HG02642 (cell line): ENCODE measurements around the gene TBCCD1.

Experiments
- ATAC-seq: cut with Tn5 transposase; IDR thresholded peaks from one replicate; pipeline ENCODE4 v1.9.1; 2021; ENCODE audit warnings: mild to moderate bottlenecking; ENCODE audit not compliant: unreplicated experiment, poor library complexity

The TBCCD1 gene

GRCh38 chr3:186523434-186523833, 43.7 kb downstream of the TBCCD1 start:
- no peak for ATAC-seq

GRCh38 chr3:186523022-186523421, 44.1 kb downstream of the TBCCD1 start:
- ATAC-seq = no peak

DNA sequence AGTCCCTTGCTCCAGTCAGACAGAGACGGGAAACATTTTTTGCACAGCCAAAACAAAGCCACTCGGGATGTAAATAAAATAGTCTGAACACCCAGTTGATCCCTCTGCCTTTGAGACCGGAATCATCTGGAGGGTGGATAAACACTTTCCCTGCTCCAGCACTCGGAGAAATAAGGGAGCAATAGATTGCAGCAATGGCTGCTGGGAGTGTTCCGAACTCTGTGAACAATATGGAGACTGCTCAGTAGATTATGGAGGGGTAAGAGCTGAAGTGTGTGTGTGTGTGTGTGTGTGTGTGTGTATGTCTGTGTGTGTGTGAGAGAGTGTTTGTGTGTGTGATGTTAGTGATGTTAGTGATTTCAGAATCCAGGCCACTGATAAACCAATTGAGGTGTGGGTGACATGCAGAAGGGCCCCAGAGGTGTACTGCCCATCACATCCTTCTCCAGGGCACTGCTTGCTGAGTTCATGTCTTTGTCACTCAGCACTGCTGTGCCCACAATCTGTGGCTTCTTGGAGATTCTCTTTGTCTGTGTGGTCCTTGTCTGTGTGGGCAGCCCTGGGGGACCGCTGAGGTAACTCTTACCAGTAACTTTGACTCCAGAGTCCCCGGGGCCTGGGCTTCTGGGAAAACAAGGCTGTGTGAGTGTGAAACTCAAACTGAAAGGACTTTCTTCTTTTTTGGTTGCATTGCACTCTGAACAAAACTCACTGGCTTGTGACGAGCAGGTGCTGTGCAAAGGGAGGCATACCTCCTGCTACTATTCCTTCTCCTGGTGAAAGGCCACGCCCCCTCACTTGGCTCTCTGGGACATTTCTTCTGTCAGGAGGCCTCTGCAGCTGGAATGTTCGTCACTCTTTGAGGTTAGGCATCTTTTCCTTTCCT, 45.9 kb downstream of the TBCCD1 start:
- peak; percentile 64 for ATAC-seq

DNA sequence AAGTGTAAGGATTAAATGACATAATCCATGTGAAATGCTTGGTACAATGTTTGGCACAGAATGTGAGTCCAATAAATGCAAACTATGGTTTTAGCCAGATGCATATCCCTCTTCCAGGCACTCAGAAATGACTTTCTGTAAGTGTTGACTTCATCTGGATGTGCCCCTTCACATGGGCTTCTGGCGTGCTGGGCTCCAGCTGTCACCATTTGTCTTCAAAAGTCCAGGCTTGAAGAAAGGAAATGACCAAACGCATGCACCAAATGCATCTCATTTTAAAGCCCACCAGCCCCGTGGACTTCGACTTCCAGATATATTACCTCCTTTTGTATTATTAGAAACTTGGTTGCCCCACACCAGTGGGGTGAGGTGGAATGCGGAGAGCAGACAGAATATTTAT, 46.7 kb downstream of the TBCCD1 start:
- ATAC-seq = no peak

GRCh38 chr3:186519021-186519658, 48.0 kb downstream of the TBCCD1 start:
- no peak for ATAC-seq

- no peak for ATAC-seq
Measured at GRCh38 chr3:186517218-186517617, 49.9 kb downstream of the TBCCD1 start.

DNA sequence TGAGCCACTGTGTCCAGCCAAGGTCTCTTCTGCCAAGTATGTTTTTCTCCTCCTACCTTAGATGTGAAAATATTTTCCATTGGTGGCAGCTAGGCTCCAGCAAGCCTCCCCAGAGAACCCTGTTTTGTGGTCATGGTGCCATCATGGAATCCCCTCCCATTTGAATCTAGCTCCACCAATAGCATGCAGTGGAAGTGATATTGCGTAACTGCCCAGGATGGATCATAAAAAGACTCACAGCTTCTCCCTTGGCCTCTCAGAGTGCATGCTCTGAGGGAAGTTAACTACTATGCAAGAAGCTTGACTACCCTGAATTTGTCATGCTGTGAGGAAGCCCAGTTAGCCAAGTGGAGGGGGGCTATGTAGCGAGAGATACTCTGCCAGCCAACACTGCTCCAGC, 50.5 kb downstream of the TBCCD1 start:
- no peak for ATAC-seq

DNA sequence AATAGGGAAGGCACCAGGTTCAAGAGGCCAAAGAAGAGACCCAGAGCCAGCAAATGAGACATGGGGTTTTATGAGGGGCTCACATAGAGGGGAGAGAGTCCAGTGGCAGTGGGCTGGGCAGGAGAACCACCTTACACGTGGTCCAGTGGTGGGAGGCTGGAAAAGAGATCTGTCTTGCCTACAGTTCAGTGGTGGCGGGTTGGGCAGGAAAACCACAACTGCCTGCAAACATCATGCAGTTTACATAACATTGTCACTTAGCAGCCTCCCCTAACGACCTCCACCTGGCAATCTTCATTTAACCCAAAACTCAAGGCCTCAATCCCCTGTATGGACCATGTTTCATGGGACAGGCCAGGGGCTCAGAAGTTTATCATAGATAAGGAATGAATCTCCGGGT, 52.0 kb downstream of the TBCCD1 start:
- ATAC-seq = no peak

DNA sequence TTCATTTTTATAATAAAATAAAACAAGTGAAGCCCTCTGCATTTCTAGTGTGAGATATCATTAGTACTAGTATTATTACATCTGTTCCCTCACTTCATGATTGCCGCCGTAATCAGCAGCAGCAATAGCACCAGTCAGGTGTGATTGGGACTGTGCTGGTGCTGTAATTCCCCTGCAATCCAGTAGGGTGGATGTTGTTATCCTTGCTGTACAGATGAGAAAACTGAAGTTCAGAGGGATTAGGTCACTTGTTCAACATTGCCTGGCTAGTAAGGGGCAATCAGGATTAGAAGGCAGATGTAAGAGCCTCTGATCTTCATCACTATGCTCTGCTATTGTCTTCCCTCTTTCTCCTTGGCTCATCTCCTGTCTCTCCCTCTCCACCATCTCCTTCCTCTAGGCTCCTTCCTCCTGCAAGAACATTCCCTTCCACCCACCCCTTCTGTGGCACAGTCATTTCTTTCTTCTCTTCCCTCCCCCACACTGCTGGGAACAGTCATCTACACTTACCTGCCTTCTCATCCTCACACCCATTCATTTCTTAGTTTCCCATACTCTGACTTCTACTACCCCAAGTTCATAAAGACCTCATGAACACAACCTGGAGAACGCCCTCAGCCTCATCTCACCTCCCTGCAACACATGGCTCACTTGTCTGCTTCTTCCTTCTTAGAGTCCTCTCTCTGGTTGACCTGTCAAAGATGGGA, 52.7 kb downstream of the TBCCD1 start:
- ATAC-seq = no peak

GRCh38 chr3:186513386-186513785, 53.8 kb downstream of the TBCCD1 start:
- ATAC-seq = no peak

GRCh38 chr3:186512570-186513302, 54.4 kb downstream of the TBCCD1 start:
- ATAC-seq = no peak

- peak; percentile 5 for ATAC-seq
Measured at GRCh38 chr3:186511702-186512101, 55.4 kb downstream of the TBCCD1 start.

- ATAC-seq = peak; percentile 80
Measured at GRCh38 chr3:186511245-186511644, 55.9 kb downstream of the TBCCD1 start.

GRCh38 chr3:186510374-186511079, 56.6 kb downstream of the TBCCD1 start:
- peak; percentile 33 for ATAC-seq

DNA sequence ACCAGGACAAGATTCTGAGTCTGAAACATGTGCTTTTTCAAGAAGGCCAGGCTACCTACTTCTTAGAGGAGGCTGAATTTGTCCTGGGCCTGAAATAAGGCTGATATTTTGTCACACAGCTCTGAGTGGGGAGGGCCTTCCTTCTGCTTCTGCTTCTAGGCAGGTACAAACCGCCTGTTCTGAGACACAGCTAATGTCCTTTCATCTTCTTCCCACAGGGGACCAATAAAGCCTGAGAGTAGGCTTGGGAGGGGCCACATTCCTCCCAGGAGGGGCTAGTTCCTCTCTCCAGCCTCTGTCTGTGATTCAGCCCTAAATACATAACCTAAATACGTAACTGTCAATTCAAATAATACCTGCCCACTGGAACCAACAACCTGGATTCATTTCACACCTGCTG, 57.7 kb downstream of the TBCCD1 start:
- no peak for ATAC-seq

DNA sequence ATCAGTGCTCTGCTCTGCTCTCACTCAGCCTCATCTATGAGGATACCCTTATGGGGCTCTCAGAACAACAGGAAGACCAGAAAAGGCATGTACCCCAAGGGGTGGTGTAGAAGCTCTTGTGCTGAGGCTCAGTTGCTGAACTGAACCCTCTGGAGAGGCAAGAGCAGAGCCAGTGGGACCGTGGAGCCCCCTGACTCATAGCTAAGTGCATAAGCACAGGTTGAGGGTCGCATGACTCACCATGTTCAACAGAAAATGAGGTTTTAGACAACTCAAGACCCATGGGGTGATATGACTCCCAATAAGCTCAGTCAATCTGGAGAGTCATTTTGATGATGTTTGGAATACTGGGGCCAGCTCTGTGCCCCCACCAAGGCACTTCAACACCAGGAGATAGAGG, 60.3 kb downstream of the TBCCD1 start:
- ATAC-seq = no peak

DNA sequence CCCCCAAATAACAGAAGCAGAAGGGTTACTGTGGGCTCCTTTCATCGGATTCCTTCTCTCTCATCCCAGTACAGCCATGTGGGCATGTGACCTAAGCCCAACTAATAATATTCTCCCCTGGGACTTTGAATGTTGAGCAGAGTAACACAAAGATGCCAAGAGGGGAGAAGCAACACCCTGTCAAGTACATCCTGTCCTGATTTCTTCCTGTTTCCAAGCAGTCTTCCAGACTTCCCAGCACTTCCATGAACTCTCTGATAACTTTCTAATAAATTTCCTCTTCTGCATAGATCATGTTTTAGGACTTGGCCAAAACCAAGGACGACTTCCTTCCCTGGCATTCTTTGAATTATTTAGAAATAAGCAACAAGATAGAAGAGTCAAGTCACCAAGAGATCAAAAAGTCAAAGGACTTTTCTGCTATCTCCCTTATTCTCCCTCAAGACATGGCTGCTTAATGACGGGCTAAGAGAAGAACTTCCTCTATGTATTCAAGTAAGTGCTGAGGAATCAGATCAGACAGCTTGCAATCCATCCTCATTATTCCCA, 60.9 kb downstream of the TBCCD1 start:
- no peak for ATAC-seq

- ATAC-seq = no peak
Measured at GRCh38 chr3:186502966-186503712, 64.0 kb downstream of the TBCCD1 start.
